ENCODE results near the gene AFAP1. TPM values are rescaled to one million over a fixed set of nuclear protein-coding genes. Genes with fewer than 3 reads are reported as not detected.

The AFAP1 gene
- total RNA-seq, 1 experiment from 2014 or later, result 42.1 TPM

DNA sequence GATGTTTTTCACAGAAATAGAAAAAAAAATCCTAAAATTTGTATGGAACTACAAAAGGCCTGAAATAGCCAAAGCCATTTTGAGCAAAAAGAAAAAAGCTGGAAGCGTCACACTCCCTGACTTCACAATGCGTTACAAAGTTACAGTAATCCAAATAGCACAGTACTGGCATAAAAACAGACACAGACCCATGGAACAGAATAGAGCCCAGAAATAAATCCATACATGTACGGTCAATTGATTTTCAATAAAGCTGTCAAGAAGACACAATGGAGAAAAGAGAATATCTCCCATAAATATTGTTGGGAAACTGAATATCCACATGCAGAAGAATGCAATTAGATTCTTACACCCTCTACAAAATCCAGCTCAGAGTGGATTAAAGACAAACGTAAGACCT lies 208.2 kb downstream of the AFAP1 start:
- intact Hi-C loops (cut with micrococcal nuclease), result no loop called here
- Histone ChIP-seq H3K79me2 (ENCODE audit: low read length) (no peaks in the 10 kb centered on the region), H2AFZ (ENCODE audit: low read length) (no peak overlapping the region), H3K27me3 (ENCODE audit: low read length) (no peaks in the 10 kb centered on the region), H3K4me3 (ENCODE audit: low read length) (no peak overlapping the region), H3K9me2 (replicated peaks; ENCODE audit: low read length) (no peaks in the 10 kb centered on the region), H3K4me1 (ENCODE audit: insufficient read depth, low read length) (no peaks in the 10 kb centered on the region), H4K20me1 (ENCODE audit: low read length) (no peaks in the 10 kb centered on the region), H3K27ac (ENCODE audit: low read length) (no peak overlapping the region), H3F3A (ENCODE audit: low read length, unreplicated experiment) (no peaks in the 10 kb centered on the region), H3K9me3 (ENCODE audit: low read length) (no peaks in the 10 kb centered on the region), H3K9ac (ENCODE audit: low read length) (no peak overlapping the region), H3K36me3 (ENCODE audit: low read depth, low read length) (no peaks in the 10 kb centered on the region), H3K4me2 (ENCODE audit: low read length) (no peak overlapping the region)
- no TSS peak for BruUV-seq (replicated peaks)
- TF ChIP-seq EZH2phosphoT487 (IDR thresholded peaks at IDR 0.05; ENCODE audit: borderline replicate concordance, low read length) (no peak), EZH2 (IDR thresholded peaks at IDR 0.05; ENCODE audit: low read length, unreplicated experiment) (no peak)
- TF ChIP-seq, protein P1, sequence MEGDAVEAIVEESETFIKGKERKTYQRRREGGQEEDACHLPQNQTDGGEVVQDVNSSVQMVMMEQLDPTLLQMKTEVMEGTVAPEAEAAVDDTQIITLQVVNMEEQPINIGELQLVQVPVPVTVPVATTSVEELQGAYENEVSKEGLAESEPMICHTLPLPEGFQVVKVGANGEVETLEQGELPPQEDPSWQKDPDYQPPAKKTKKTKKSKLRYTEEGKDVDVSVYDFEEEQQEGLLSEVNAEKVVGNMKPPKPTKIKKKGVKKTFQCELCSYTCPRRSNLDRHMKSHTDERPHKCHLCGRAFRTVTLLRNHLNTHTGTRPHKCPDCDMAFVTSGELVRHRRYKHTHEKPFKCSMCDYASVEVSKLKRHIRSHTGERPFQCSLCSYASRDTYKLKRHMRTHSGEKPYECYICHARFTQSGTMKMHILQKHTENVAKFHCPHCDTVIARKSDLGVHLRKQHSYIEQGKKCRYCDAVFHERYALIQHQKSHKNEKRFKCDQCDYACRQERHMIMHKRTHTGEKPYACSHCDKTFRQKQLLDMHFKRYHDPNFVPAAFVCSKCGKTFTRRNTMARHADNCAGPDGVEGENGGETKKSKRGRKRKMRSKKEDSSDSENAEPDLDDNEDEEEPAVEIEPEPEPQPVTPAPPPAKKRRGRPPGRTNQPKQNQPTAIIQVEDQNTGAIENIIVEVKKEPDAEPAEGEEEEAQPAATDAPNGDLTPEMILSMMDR (conservative IDR thresholded peaks at IDR 0.05; ENCODE audit: low read depth, low read length), result no peak
- DNase-seq, result no peak
- no peak for ATAC-seq
- CTCF ChIA-PET, result no interaction called here
- POLR2A ChIA-PET (ENCODE audit: unreplicated experiment), result no interaction called here

DNA sequence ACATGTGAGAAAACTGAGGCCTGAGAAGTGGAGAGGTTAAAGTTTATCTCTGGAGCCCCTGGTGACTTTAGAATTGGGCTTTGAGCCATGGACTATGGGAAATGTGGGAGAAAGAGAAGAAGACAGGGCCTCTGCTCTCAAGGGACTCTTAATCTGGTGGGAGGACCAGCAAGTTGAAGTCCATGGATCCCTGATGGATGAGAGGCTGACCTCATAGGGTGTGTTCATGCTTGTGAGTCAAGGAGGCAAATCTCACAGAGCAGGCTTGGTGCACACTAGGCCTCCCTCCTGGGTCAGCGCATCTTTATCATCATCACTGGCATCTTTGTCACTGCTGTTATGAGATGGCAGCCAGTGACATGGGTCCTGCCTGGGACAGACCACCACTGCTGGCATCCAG lies 211.9 kb downstream of the AFAP1 start:
- Histone ChIP-seq H3K9me2 (replicated peaks; ENCODE audit: low read length) (no peaks in the 10 kb centered on the region), H3K36me3 (ENCODE audit: low read depth, low read length) (no peaks in the 10 kb centered on the region), H3K4me1 (ENCODE audit: insufficient read depth, low read length) (no peaks in the 10 kb centered on the region; the same call in 1 of the 2 replicates), H3K9ac (ENCODE audit: low read length) (no peak overlapping the region), H3K27me3 (ENCODE audit: low read length) (no peaks in the 10 kb centered on the region), H3K27ac (ENCODE audit: low read length) (no peak overlapping the region), H2AFZ (ENCODE audit: low read length) (no peak overlapping the region), H3F3A (ENCODE audit: low read length, unreplicated experiment) (no peaks in the 10 kb centered on the region), H3K79me2 (ENCODE audit: low read length) (no peaks in the 10 kb centered on the region), H3K4me2 (ENCODE audit: low read length) (no peak overlapping the region), H3K9me3 (ENCODE audit: low read length) (no peaks in the 10 kb centered on the region), H3K4me3 (ENCODE audit: low read length) (no peak overlapping the region), H4K20me1 (ENCODE audit: low read length) (no peaks in the 10 kb centered on the region)
- ATAC-seq (no peak), DNase-seq (no peak)
- ChIA-PET CTCF (no interaction called here), POLR2A (ENCODE audit: unreplicated experiment) (no interaction called here)
- no peak for TF ChIP-seq EZH2 (IDR thresholded peaks at IDR 0.05; ENCODE audit: low read length, unreplicated experiment)
- TF ChIP-seq, protein P1 (conservative IDR thresholded peaks at IDR 0.05; ENCODE audit: low read depth, low read length), result no peak
- TF ChIP-seq EZH2phosphoT487 (IDR thresholded peaks at IDR 0.05; ENCODE audit: borderline replicate concordance, low read length), result no peak
- intact Hi-C loops (cut with micrococcal nuclease), result no loop called here
- no TSS peak for BruUV-seq (replicated peaks)

DNA sequence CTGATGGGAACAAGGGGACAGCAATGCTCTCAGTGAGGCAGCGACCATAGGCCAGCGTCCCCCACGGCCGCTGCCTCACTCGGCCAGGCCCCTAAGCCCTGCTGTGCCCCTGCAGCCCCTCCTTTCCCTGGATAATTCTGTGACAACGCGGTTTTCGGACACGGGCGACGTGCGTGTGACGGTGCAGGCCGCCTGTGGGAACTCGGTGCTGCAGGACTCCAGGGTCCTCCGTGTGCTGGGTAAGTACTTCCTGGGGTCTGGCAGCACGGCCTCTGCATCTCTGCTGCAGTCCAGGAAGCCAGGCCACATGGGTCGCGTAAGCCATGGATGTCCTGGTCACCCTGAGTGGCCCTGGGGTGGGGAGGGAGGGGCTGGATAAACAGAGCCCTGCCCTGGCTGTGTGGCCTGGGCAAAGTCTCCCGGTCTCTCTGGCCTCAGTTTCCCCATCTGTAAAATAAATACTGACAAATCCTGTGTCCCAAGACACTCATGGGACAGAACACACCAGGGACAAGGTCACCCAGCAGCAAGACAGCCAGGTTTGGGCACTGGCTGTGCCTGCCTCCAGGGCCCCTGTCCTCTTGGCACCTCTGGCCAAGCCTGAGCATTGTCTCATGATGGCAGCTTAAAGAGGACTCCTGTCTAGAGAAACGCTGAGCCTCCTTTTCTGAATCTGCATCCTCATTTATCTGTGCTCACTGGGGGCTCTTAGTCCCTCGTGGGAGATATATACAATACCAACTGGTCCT lies 212.8 kb downstream of the AFAP1 start:
- no peak overlapping the region for H3K9ac ChIP-seq (ENCODE audit: low read length)
- H4K20me1 ChIP-seq (ENCODE audit: low read length), result no peaks in the 10 kb centered on the region
- DNase-seq (no peak), ATAC-seq (no peak)
- no peaks in the 10 kb centered on the region for H3K27me3 ChIP-seq (ENCODE audit: low read length)
- H3K9me3 ChIP-seq (ENCODE audit: low read length), result no peaks in the 10 kb centered on the region
- peaks cover 3% of the 10 kb centered on the region; the same call in 1 of the 2 replicates for H3K4me1 ChIP-seq (ENCODE audit: insufficient read depth, low read length)
- intact Hi-C loops (cut with micrococcal nuclease), result no loop called here
- H3K4me3 ChIP-seq (ENCODE audit: low read length), result no peak overlapping the region
- no peaks in the 10 kb centered on the region for H3K9me2 ChIP-seq (replicated peaks; ENCODE audit: low read length)
- no peak overlapping the region for H3K4me2 ChIP-seq (ENCODE audit: low read length)
- H3K36me3 ChIP-seq (ENCODE audit: low read depth, low read length), result no peaks in the 10 kb centered on the region
- no TSS peak for BruUV-seq (replicated peaks)
- no peaks in the 10 kb centered on the region for H3K79me2 ChIP-seq (ENCODE audit: low read length)
- H3F3A ChIP-seq (ENCODE audit: low read length, unreplicated experiment), result no peaks in the 10 kb centered on the region
- ChIA-PET POLR2A (ENCODE audit: unreplicated experiment) (no interaction called here), CTCF (no interaction called here)
- H2AFZ ChIP-seq (ENCODE audit: low read length), result no peak overlapping the region
- no peak overlapping the region for H3K27ac ChIP-seq (ENCODE audit: low read length)
- TF ChIP-seq EZH2phosphoT487 (IDR thresholded peaks at IDR 0.05; ENCODE audit: borderline replicate concordance, low read length), result no peak
- no peak for TF ChIP-seq EZH2 (IDR thresholded peaks at IDR 0.05; ENCODE audit: low read length, unreplicated experiment)
- TF ChIP-seq, protein P1 (conservative IDR thresholded peaks at IDR 0.05; ENCODE audit: low read depth, low read length), result no peak
